H9 (cell line): ENCODE results near the gene PDE7B. TPM values are rescaled to one million over a fixed set of nuclear protein-coding genes. Genes with fewer than 3 reads are reported as not detected.

Experiments used
- DNase-seq: peaks from one replicate; pipeline ENCODE4 v3.0.0-alpha.2; 2017
- H2AFZ ChIP-seq: one replicate; pipeline ENCODE4 v1.6.1; 2013; ENCODE audit warnings: mild to moderate bottlenecking, low read length, control low read depth, moderate library complexity
- H2AK5ac ChIP-seq: 2 replicates; pipeline ENCODE4 v1.6.1; 2013; ENCODE audit warnings: low read length, control low read depth, mixed read lengths; ENCODE audit not compliant: insufficient read length
- H2BK120ac ChIP-seq: one replicate; pipeline ENCODE4 v1.6.1; 2013; ENCODE audit warnings: low read depth, mild to moderate bottlenecking, low read length, control low read depth, inconsistent platforms; ENCODE audit not compliant: poor library complexity, severe bottlenecking
- H2BK12ac ChIP-seq: 2 replicates; pipeline ENCODE4 v1.6.1; 2013; ENCODE audit warnings: low read length, control low read depth, mixed read lengths, low read depth; ENCODE audit not compliant: insufficient read length
- H2BK15ac ChIP-seq: 2 replicates; pipeline ENCODE4 v1.6.1; 2013; ENCODE audit warnings: low read depth, low read length, control low read depth
- H2BK20ac ChIP-seq: one replicate; pipeline ENCODE4 v1.6.1; 2013; ENCODE audit warnings: low read depth, mild to moderate bottlenecking, low read length, control low read depth, inconsistent platforms; ENCODE audit not compliant: poor library complexity, severe bottlenecking
- H2BK5ac ChIP-seq: 2 replicates; pipeline ENCODE4 v1.6.1; 2013; ENCODE audit warnings: low read length, control low read depth, mixed read lengths; ENCODE audit not compliant: insufficient read length
- H3K14ac ChIP-seq: 2 replicates; pipeline ENCODE4 v1.6.1; 2013; ENCODE audit warnings: low read length, control low read depth; ENCODE audit not compliant: insufficient read depth
- H3K18ac ChIP-seq: 2 replicates; pipeline ENCODE4 v1.6.1; 2013; ENCODE audit warnings: low read depth, mild to moderate bottlenecking, mixed read lengths, low read length, control low read depth; ENCODE audit not compliant: insufficient read length
- H3K23ac ChIP-seq: 2 replicates; pipeline ENCODE4 v1.6.1; 2013; ENCODE audit warnings: low read length, control low read depth, mixed read lengths, low read depth; ENCODE audit not compliant: insufficient read length
- H3K23me2 ChIP-seq: 2 replicates; pipeline ENCODE4 v1.6.1; 2013; ENCODE audit warnings: low read depth, mild to moderate bottlenecking, mixed read lengths, low read length, control low read depth; ENCODE audit not compliant: insufficient read length, poor library complexity, severe bottlenecking
- H3K27ac ChIP-seq: 2 replicates; pipeline ENCODE4 v1.5.1; 2013; ENCODE audit warnings: low read length, control low read depth, mixed read lengths, low read depth; ENCODE audit not compliant: insufficient read length
- H3K27me3 ChIP-seq: 2 replicates; pipeline ENCODE4 v1.6.1; 2013; ENCODE audit warnings: low read length, control low read depth, inconsistent platforms; ENCODE audit not compliant: insufficient read depth
- H3K4ac ChIP-seq: 2 replicates; pipeline ENCODE4 v1.6.1; 2013; ENCODE audit warnings: low read depth, mild to moderate bottlenecking, control low read depth, inconsistent platforms, low read length, moderate library complexity
- H3K4me1 ChIP-seq: 2 replicates; pipeline ENCODE4 v1.6.1; 2013; ENCODE audit warnings: low read length, control low read depth, inconsistent platforms; ENCODE audit not compliant: insufficient read depth
- H3K4me2 ChIP-seq: 2 replicates; pipeline ENCODE4 v1.6.1; 2013; ENCODE audit warnings: low read length, control low read depth, mixed read lengths; ENCODE audit not compliant: insufficient read length, insufficient read depth
- H3K56ac ChIP-seq: 2 replicates; pipeline ENCODE4 v1.6.1; 2013; ENCODE audit warnings: low read depth, mild to moderate bottlenecking, mixed read lengths, low read length, control low read depth; ENCODE audit not compliant: insufficient read length
- H3K79me1 ChIP-seq: 2 replicates; pipeline ENCODE4 v1.6.1; 2013; ENCODE audit warnings: low read depth, mild to moderate bottlenecking, moderate library complexity, low read length, control low read depth, inconsistent platforms; ENCODE audit not compliant: insufficient read depth, poor library complexity, severe bottlenecking
- H3K79me2 ChIP-seq: 2 replicates; pipeline ENCODE4 v1.6.1; 2013; ENCODE audit warnings: low read length, control low read depth, inconsistent platforms; ENCODE audit not compliant: insufficient read depth
- H3K9ac ChIP-seq: 2 replicates; pipeline ENCODE4 v1.6.1; 2013; ENCODE audit warnings: low read length, control low read depth, mixed read lengths; ENCODE audit not compliant: insufficient read length; ENCODE audit errors: extremely low read depth
- H3K9me3 ChIP-seq: one replicate; pipeline ENCODE4 v1.6.1; 2013; ENCODE audit warnings: low read depth, low read length, inconsistent platforms; ENCODE audit not compliant: control insufficient read depth
- H3T11ph ChIP-seq: one replicate; pipeline ENCODE4 v1.6.1; 2013; ENCODE audit warnings: mild to moderate bottlenecking, low read length, control low read depth, inconsistent platforms
- H4K20me1 ChIP-seq: one replicate; pipeline ENCODE4 v1.6.1; 2013; ENCODE audit not compliant: control insufficient read depth, insufficient read length, insufficient read depth
- H4K5ac ChIP-seq: 2 replicates; pipeline ENCODE4 v1.6.1; 2013; ENCODE audit warnings: low read depth, mild to moderate bottlenecking, mixed read lengths, low read length, control low read depth; ENCODE audit not compliant: insufficient read length
- H4K8ac ChIP-seq: replicated peaks from 2 replicates; pipeline ENCODE4 v1.6.1; 2013; ENCODE audit warnings: low read length, control low read depth, mixed read lengths, low read depth; ENCODE audit not compliant: insufficient read length
- H4K91ac ChIP-seq: 2 replicates; pipeline ENCODE4 v1.6.1; 2013; ENCODE audit warnings: low read depth, mild to moderate bottlenecking, moderate library complexity, mixed read lengths, low read length, control low read depth; ENCODE audit not compliant: insufficient read length
- H3K27ac Mint-ChIP-seq, 3 experiments: 2 replicates in 2 of 3; 3 replicates in 1 of 3; pipeline ENCODE4 v1.8.0; 2020 to 2021; ENCODE audit warnings: mixed read lengths in 3 of 3, mild to moderate bottlenecking in 1 of 3, moderate library complexity in 1 of 3
- H3K27me3 Mint-ChIP-seq: 2 replicates; pipeline ENCODE4 v1.8.0; 2021; ENCODE audit warnings: low read depth, mild to moderate bottlenecking, moderate library complexity, mixed read lengths
- H3K36me3 Mint-ChIP-seq, 3 experiments: 2 replicates in 2 of 3; 3 replicates in 1 of 3; pipeline ENCODE4 v1.8.0; 2020 to 2021; ENCODE audit warnings: low read depth in 3 of 3, mixed read lengths in 3 of 3; ENCODE audit not compliant: insufficient read depth in 1 of 3
- H3K4me1 Mint-ChIP-seq, 2 experiments: 2 replicates each; pipeline ENCODE4 v1.8.0; 2020; ENCODE audit warnings: mixed read lengths in 2 of 2
- H3K4me3 Mint-ChIP-seq, 2 experiments: 2 replicates in 1 of 2; 3 replicates in 1 of 2; pipeline ENCODE4 v1.8.0; 2020 to 2021; ENCODE audit warnings: mild to moderate bottlenecking in 2 of 2, mixed read lengths in 2 of 2, moderate library complexity in 1 of 2
- H3K9me3 Mint-ChIP-seq, 2 experiments: 2 replicates in 1 of 2; 3 replicates in 1 of 2; pipeline ENCODE4 v1.8.0; 2020; ENCODE audit warnings: mild to moderate bottlenecking in 2 of 2, mixed read lengths in 2 of 2, moderate library complexity in 1 of 2
- WGBS: extraction: QIAGEN DNeasy Blood & Tissue Kit; methylation state at CpG from one replicate; pipeline ENCODE4 v1.1.7; 2013; ENCODE audit warnings: missing lambda C conversion rate, low lambda C conversion rate, mixed read lengths; ENCODE audit not compliant: insufficient read length; ENCODE audit errors: extremely low coverage; 5-methylcytosine and 5-hydroxymethylcytosine counted together
- total RNA-seq: library from RNA; stranded (reverse); gene quantifications from 2 replicates; pipeline ENCODE4 v1.2.1, GENCODE V29; 2021
- TF ChIP-seq, protein P1 (sequence below): fragments of 200-600 bp; sonication (generic); conservative IDR thresholded peaks from 3 replicates; pipeline ENCODE4 v1.8.0; 2021; ENCODE audit warnings: antibody characterized with exemption, mild to moderate bottlenecking

The PDE7B gene
- total RNA-seq, 1 experiment from 2014 or later, result not detected

DNA sequence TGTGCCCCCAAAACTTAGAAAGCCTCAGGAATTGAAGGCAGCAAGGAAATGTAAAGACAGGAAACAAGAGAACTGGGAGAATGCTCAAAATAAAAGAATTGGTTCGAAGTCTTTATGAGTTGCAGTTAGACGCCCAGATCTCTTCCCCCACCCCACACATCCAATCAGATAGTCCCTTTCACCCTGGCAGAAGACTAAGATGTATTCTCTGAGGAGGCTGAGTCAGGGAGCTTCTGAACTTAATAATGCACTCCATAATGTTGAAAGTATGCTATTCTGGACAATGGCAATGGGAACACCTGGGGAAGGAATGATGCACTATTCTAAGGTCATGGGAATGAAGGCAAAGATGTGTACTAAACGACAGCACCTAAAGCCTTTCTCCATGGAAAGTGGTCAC is 225.0 kb downstream of the PDE7B start:
- Mint-ChIP-seq H3K4me1 (peaks cover 6 to 8% of the 10 kb centered on the region in 2 experiments), H3K27ac (no peak overlapping the region), H3K36me3 (no peaks in the 10 kb centered on the region), H3K27me3 (no peaks in the 10 kb centered on the region; the same call in 1 of the 2 replicates), H3K4me3 (no peak overlapping the region), H3K9me3 (no peaks in the 10 kb centered on the region)
- Histone ChIP-seq H3K4me1 (no peaks in the 10 kb centered on the region; the same call in 1 of the 2 replicates), H3K27me3 (no peaks in the 10 kb centered on the region), H4K20me1 (no peaks in the 10 kb centered on the region), H3K79me1 (no peaks in the 10 kb centered on the region), H3K56ac (no peak overlapping the region), H2AFZ (no peak overlapping the region), H2BK15ac (no peak overlapping the region), H3K9me3 (no peaks in the 10 kb centered on the region), H3K23ac (no peak overlapping the region), H3T11ph (no peak overlapping the region), H2BK120ac (no peak overlapping the region), H2AK5ac (no peak overlapping the region), H2BK20ac (no peak overlapping the region), H2BK5ac (no peak overlapping the region), H3K27ac (no peak overlapping the region), H4K91ac (no peak overlapping the region), H3K18ac (no peak overlapping the region), H3K23me2 (no peaks in the 10 kb centered on the region), H3K4ac (no peak overlapping the region), H4K5ac (no peak overlapping the region), H3K4me2 (no peak overlapping the region), H2BK12ac (no peak overlapping the region), H3K9ac (no peak overlapping the region), H3K14ac (no peak overlapping the region), H4K8ac (no peak overlapping the region), H3K79me2 (no peaks in the 10 kb centered on the region)
- no CpG with 5 or more reads among the region's 3 CpGs for WGBS
- TF ChIP-seq, protein P1, sequence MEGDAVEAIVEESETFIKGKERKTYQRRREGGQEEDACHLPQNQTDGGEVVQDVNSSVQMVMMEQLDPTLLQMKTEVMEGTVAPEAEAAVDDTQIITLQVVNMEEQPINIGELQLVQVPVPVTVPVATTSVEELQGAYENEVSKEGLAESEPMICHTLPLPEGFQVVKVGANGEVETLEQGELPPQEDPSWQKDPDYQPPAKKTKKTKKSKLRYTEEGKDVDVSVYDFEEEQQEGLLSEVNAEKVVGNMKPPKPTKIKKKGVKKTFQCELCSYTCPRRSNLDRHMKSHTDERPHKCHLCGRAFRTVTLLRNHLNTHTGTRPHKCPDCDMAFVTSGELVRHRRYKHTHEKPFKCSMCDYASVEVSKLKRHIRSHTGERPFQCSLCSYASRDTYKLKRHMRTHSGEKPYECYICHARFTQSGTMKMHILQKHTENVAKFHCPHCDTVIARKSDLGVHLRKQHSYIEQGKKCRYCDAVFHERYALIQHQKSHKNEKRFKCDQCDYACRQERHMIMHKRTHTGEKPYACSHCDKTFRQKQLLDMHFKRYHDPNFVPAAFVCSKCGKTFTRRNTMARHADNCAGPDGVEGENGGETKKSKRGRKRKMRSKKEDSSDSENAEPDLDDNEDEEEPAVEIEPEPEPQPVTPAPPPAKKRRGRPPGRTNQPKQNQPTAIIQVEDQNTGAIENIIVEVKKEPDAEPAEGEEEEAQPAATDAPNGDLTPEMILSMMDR, result no peak
- no peak for DNase-seq
